HG03196 (cell line): ENCODE measurements around the gene UHMK1.

Source experiments
- ATAC-seq: cut with Tn5 transposase; IDR thresholded peaks from one replicate; pipeline ENCODE4 v1.9.1; 2021; ENCODE audit not compliant: unreplicated experiment

UHMK1 gene

DNA sequence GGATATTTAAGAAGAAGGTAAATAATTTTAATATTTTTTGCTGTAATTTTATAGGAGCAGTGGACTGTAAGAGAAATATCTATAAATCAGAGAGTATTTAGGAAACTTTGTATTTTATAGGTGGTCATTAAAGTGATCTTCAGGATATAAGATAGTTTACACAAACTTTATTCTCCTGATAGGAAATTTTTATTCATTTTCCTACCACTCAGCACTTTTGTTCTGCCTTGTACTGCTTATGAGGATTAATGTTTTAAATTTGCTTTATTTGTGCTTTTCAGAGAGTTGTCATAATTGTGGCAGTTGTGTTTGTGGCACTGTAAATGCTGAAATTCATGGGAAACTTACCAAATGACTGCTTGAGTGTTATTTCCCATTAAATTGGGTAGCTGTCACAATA lies 29.7 kb downstream of the UHMK1 start:
- no peak for ATAC-seq

DNA sequence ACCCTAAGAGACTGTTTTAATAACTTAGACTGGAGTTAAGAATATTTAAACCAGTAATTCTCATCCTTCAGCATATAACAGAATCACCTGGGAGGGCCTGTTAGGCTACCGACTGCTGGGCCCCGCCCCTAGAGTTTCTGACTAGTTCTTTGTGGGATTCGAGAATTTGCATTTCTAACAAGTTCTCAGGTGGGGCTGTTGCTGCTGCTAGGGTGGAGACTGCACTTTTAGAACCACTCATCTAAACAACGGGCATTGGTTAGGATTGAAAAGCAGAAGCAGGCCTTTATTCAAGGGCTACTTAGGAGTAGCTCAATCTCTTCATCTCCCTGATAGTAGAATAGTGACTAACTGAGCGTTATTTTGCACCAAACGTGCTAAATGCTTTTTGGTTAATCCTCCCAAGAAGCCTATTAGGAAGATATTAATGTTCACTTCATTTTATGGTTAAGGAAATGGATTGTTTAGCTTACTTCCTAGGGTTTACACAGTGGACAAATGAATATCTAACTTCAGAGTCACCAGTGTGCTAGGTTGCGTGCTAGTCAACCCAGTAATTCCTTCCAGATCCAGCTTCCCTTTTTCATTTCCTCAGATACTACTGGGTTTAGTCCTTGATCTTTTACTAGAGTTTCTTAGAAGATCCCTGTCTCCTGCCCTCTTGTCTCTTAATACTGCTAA lies 32.8 kb downstream of the UHMK1 start:
- ATAC-seq: peak; percentile 76

DNA sequence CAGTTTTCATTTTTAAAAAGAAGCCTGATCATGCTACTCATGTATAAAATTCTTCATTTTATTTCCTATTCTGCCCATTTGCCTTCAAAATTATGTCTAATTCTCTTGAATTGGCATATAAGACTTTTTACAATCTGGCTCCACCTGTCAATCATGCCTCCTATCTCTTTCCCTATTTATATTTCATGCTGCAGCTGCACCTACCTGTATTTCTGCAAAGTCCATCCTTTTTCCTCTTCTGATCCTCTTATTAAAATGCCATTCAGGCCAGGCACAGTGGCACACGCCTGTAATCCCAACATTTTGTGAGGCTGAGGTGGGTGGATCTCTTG lies 33.3 kb downstream of the UHMK1 start:
- ATAC-seq: no peak

DNA sequence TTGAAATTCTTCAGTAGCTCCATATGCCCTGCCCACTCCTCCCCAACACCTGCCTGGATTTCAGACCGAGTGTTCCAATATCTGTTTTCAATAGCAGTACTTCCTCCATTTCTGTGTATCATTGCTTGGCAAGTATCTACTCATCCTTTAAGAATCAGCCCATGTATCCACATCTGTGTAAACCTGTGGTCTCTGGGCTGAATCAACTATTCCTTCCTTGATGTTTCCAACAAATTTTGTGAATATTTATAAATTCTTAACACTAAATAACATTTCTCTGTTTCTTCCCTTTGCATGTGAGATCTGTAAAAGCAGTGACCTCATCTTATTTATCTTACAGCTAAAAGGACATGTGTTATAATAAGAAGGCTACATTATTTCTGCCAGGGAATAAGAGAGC lies 37.9 kb downstream of the UHMK1 start:
- no peak for ATAC-seq

DNA sequence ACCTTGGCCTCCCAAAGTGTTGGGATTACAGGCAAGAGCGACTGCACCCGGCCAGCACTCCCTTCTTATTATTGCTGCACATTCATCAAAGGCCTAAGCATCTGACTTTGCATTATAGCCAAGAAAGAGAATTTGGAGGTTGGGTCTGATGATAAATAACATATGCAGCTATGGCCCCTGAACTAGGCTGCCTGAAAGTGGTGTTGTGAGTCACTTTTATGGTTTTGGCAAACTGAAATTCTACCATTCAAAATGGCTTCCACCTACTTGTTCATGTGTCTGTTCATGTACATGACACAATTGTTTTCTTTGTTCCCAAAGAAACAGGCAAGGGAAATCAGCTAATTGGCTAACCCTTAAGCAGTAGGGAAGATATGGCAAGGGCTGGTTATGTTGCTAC lies 38.9 kb downstream of the UHMK1 start:
- no peak for ATAC-seq

DNA sequence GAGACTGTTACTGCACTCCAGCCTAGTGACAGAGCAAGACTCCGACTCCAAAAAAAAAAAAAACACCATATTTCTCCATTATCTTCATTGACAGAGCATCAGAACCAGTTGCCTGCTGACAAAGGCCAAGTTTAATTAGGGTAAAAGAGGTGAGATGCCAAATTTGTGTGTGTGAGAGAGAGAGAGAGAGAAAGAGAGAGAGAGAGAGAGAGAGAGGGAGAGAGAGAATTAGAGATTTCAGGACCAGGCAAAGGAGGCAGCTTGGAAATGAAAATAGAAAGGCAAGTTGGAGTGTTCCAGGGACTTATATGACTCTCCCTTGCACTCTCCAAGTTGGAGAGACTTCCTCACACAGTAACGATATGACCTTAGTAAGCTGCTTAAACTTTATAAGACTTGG lies 39.6 kb downstream of the UHMK1 start:
- ATAC-seq: no peak

DNA sequence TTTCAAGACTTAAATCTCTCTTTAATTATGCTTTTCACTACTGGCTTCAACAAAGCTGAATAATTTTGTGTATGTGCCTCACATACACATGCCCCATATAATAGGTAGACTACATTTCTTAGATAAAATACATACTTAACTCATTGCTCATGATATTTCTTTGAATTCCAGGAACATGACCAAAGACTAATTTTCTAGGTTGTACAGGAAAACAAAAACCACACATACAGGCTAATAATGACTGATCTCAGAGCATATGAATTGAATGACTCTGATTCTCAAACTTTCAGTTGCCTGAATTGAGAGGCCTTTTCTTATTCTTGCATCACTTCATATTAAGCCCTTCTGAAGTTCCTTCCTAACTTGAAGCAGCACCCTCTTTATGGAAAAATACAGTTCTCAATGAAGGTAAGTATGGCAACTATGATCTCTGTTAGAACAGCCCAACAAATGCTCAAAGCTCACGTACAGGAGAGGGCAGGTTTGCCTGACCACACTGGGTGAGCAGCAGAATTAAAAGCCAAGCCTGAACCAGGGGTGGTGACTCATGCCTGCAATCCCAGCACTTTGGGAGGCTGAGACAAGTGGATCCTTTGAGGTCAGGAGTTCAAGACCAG lies 41.3 kb downstream of the UHMK1 start:
- ATAC-seq: no peak

DNA sequence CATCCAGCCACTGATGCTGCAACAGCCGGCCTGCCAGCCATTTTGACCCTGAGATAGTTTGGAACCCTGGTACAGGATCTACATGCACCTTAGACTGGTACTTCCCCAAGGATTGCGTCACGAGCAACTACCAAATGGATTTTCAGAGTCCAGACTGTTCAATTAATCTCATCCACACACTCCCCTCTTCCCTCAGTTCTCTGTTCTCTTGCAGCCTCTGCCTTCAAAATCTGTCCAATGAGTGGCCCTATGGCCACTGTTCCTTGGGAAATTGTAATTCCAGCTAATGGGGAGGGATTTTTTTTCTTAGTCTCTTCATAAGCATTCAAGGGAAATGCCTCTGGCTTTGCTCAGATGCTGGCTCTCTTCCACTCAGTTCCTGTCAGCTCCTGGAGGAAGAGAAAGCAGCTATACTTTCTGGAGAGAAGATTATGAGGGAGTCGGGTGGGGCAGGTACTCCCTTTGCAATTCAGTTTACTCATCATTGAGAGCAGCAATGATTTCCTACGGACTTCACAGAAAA lies 44.1 kb downstream of the UHMK1 start:
- ATAC-seq: no peak

DNA sequence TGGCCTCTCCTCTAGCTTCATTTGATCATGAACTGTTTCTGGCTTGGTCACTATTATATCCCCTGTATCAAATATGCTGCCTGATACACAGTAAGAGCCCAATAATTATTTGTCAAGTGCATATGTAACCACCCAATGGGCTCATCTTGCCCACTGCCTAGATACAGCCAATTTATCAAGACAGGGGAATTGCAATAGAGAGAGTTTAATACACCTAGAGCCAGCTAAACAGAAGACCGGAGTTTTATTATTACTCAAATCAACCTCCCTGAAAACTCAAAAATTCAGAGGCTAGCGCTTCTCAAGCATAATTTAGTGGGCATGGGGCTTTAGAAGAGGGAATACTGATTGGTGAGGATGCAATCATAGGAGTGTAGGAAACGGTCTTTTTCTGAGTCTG lies 45.6 kb downstream of the UHMK1 start:
- no peak for ATAC-seq

DNA sequence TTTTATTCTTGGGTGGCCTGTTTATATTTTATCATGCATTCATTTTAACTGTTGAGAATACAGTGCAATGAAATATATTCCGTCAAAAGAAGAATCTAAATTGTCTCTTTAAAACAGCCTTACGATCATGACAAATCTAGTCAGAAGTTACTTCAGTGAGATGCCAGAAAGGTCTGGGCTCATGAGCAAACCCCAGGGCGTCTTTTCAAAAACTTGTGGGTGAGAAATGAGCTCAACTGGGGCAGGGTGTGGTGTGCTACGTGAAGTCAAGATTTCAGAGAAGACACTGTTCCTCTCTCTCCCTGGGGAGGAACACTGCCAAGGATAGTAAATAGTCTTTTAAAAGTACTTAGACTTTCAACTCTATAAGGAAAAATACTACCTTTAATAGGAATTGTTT lies 50.6 kb downstream of the UHMK1 start:
- ATAC-seq: no peak

DNA sequence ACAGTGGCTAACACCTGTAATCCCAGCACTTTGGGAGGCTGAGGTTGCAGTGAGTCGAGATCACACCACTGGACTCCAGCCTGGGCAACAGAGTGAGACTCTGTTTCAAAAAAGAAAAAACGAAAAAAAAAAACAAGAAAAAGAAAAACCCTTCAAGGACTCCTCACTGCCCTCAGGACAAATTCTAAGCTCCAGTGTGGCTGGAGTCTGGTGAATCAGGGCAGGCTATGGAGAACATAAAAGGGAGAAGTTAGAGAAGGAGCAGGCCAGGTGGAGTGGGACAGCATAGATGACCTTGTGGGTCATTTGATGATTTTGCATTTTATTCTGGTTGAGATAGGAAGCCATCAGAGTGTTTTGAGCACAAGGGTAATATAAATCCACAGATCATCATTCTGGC lies 51.4 kb downstream of the UHMK1 start:
- ATAC-seq: no peak

DNA sequence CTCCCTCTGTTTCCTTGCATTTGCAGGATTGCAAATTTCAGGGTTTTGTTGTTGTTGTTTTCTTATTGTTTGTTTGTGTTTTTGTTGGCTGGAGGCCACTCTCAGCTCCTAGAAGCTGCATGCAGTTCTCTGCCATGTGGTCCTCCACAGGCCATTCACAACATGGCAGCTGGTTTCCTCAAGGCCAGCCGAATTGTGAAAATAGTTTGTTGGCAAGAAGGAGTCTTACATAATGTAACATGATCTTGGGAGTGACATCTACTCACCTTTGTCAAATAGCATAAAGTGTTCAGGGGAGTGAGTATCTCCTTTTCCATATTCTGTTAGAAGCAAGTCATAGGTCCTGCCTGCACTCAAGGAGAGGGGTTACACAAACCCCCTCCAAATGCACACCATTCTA lies 53.3 kb downstream of the UHMK1 start:
- no peak for ATAC-seq

DNA sequence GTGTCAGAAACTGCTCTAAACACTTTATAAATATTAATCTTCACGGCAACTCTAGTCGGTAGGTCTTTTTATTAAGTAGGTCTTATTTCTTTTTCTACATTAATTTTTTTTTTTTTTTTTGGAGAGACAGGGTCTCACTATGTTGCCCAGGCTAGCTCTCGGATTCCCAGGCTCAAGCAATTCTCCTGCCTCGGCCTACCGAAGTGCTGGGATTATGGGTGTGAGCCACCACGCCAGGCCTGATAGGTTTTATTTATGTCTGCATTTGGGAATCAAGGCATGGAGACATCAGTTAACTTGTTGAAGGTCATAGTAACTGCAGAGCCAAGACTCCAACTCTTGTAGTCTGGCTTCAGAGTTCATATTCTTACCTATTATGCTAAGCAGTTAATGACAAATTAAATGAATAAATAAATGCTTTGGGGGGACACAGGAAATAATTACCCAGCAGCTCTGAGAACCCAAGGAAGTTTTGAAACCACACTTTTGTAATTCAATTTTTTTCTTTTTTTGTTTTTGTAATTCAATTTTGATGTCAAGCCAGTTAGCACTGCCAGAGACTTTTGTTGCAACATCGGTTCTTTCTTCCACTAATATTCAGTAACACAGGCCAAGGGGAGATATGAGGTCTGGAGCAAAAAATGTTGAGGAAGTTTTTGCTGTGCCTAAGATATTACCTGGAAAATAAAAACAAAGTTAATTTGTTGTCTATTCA lies 54.5 kb downstream of the UHMK1 start:
- no peak for ATAC-seq

DNA sequence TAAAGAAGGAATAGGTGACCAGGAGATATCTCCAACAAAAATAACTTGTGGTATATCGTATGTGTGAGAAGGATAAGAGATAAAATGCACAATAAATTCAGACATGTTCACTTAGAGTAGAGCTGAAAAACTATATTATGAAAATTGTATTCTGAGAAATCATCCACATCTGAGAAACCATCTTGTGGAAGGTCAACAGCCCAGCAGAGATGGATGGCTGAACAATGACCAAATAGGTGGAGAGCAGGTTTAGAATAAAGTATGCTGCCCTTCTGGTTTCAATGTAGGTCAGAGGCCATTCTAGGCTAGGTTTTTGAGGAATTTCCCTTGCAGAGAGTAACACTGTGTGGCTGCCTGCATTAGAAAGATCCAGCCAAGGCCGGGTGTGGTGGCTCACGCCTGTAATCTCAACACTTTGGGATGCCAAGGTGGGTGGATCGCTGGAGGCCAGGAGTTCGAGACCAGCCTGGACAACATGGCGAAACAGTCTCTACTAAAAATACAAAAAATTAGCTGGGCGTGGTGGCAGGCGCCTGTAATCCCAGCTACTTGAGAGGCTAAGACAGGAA lies 55.1 kb downstream of the UHMK1 start:
- no peak for ATAC-seq

DNA sequence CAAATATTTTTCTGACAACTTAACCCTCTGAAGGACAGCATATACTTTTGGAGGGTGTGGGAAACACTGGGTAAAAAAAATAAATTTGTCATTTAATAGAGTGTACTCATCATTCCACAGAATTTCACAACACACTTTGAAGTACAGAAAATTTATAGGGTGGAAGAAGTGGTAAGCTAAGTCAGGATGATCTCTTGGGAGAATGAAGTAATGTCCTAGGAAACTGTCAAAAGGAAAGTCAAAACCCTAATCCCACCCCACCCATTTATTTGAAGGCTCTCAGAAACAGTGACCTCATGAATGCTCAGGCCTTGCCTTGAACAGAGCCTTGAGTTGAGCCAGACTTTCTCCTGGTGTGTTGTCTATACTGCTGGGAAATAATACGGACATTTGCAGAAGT lies 56.6 kb downstream of the UHMK1 start:
- ATAC-seq: no peak

DNA sequence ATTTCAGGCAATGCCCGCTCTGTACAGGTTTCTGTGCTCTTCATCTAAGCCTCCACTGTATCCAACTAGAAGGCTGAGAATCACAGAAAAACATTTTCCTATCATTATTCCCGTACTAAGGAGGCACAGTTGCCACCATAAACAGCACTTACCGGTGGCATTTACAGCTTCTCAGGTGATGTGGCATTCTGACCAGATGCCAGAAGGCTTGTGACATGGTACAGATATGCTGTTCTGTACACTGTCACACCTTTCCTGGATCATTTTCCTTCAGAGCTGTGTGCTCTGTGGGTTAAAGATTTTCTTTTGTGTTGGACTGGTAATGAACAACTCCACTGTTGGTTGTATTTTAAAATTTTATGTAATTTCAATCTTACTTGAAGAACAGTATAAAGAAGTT lies 59.9 kb downstream of the UHMK1 start:
- no peak for ATAC-seq

DNA sequence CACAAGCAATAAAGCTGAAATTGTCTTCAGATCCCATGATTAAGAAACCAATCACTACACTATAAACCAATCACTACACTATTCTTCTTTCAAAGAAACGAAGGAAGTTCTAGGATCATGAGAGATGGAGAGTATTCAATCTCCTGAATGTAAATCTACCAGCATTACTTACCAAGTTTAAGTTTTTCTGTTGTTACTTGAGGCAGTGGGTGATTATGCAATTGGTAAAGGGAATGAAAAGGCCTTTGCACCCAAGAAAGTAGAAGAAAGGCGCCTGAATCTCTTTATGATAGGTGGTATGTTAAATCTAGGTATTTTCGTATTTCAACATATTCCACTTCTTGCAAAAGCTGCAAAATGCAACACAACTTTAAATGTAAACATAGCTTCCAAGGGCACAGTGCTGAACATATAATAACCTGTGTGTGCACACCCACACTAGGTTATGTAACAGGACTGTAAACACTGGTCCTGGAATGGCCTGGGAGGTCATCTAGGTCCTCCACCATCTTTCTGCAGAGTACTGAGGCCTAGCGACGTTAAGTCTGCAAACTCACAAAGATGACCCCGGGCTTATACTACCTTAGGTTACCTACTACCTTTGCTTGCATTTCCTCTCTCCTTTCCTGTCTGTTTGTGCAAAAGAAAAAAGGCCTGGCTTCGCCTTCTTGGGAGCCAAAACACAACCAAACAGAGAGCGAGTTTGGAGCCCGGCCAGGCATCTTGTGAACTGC lies 62.9 kb downstream of the UHMK1 start:
- ATAC-seq: no peak

DNA sequence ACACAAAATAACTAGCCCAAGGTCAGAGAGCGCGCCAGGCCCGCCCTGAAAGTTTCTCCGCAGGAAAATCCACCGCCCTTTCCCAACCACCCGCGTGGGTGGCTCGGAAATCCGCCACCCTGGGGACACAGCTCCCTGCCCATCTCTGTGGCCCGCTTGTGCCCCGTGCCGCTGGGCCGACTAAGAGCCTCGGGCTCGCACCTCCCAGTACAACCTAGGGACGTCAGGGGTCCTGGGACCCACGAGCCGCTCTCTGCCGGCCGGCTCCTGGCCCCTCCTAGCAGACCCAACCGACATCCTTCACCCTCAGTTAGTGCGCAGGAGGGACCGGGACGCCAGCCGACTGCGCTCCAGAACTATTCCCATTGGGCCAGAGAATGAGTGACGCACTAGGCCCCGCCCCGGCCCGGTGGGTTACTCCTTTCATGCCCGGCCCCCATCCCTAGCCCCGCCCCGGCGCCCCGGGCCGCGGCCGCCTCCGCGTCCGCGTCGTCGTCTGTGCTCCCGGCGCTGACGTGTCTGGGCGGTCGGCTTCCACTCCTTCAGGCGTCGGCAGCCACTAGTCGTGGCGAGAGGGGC lies 63.5 kb downstream of the UHMK1 start:
- peak; percentile 96 for ATAC-seq

DNA sequence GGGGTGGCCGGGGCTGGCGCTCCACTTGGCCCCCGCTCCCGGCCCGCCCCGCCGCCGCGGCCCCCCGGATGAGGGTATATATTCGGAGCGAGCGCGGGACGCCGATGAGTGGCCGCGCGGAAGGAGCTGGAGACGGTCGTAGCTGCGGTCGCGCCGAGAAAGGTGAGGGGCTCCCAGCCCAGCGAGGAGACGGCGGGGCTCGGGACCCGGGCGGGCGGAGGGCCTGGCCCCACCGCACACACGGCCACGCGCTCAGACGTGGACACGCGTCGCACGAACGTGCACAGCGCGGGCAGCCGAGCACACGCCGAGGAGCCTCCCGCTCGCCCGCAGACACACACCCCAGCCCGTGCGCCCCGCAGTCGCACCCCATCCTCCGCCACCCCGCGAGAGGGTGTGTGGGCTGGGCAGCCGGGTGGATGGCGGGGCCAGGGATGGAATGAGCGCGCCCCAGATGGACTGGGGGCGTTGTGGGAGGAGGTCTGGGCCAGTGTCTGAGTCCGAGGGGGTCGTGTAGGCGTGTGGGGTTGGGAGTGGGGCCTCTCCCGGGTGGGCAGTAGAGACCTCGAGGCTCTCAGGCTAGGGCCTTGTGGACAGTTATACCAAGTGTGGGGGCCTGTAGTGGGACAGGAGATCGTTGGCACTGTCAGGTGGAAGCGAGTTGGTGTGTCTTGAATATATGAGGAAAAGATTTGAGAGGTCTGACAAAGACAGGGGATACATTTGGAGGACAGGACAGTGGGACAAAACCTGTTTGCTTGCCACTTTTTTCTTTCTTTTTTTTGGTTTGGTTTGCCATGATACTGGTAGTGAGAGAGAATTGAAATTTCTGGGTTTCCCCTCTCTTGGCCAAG lies 64.2 kb downstream of the UHMK1 start, which contains the start of gene UAP1:
TSS of gene UAP1 (plus strand) at position 107 of the 854 bp plus-strand sequence. CDS start 4,347 bp downstream, outside the sequence.
- peak; percentile 34 for ATAC-seq

DNA sequence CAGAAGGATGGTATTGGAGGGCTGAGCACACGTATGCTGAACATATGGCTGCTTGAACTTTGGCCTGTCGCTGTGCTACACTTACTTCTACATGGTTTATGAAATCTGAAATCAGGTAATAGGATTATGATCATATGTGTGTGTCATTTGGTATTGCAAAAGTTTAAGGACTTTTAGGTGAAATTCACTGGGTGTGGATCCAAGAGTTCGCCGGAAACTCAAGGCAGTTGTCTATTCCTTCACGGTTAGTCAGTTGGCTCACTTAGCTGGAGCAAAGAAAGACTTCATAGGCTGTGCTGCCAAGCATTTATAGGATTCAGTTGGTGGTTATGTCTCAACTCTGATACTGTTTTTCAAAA lies 64.8 kb downstream of the UHMK1 start:
- no peak for ATAC-seq
